RWPE1 (cell line): ENCODE data around the gene PSAP.

ENCODE experiments used
- CTCF ChIA-PET: fragments of 350-600 bp; sonication (Branson Sonifier 250); formaldehyde crosslinking; extraction: SDS; loops from one replicate; lab custom pipeline; 2021; lab: Yijun Ruan, JAX
- POLR2A ChIA-PET: fragments of 400-600 bp; formaldehyde crosslinking; extraction: SDS; loops from one replicate; lab custom pipeline; 2020; ENCODE audit warnings: antibody characterized with exemption; ENCODE audit not compliant: low non-redundant PET; lab: Yijun Ruan, JAX
- DNase-seq: peaks from one replicate; pipeline ENCODE4 v3.0.0; 2012; ENCODE audit warnings: low spot score
- H3K27ac ChIP-seq: fragments of 450-650 bp; 2 replicates; pipeline ENCODE4 v1.5.1; 2017
- CTCF ChIP-seq: fragments of 450-650 bp; conservative IDR thresholded peaks from 2 replicates; pipeline ENCODE4 v1.5.1; 2017; ENCODE audit warnings: low read depth, mild to moderate bottlenecking

The PSAP gene

GRCh38 chr10:71840177-71840957, 10.7 kb downstream of the PSAP start:
- DNase-seq, result peak; percentile 88
- POLR2A ChIA-PET, result interaction anchor here (0.7 kb wide), 1 partner anchor 11 kb away, joined by 3 read pairs; the partner anchor contains the start of gene PSAP
- CTCF ChIA-PET, result interaction anchor here (3.1 kb wide), 1 partner anchor 56 kb away, joined by 20 read pairs; no protein-coding TSS in a partner anchor
- H3K27ac ChIP-seq, result no peak overlapping the region
- no peak for TF ChIP-seq CTCF

GRCh38 chr10:71838264-71839211, 12.5 kb downstream of the PSAP start:
- DNase-seq, result peak; percentile 77
- POLR2A ChIA-PET, result no interaction called here
- H3K27ac ChIP-seq, result peak overlapping the region; percentile 59
- CTCF ChIA-PET, result interaction anchor here (0.7 to 3.1 kb wide), 6 partner anchors 32 to 774 kb away, joined by 3 to 18 read pairs (median 4); no protein-coding TSS in a partner anchor
- no peak for TF ChIP-seq CTCF

- DNase-seq, result no peak
- H3K27ac ChIP-seq, result peak overlapping the region; percentile 59
- TF ChIP-seq CTCF, result no peak
- CTCF ChIA-PET, result interaction anchor here (0.6 to 3.1 kb wide), 7 partner anchors 23 to 135 kb away, joined by 3 to 18 read pairs (median 3); no protein-coding TSS in a partner anchor
- POLR2A ChIA-PET, result no interaction called here
Observed at GRCh38 chr10:71837098-71837827, 13.8 kb downstream of the PSAP start.

GRCh38 chr10:71836596-71836974, 14.5 kb downstream of the PSAP start:
- TF ChIP-seq CTCF, result no peak
- peak overlapping the region; percentile 56 for H3K27ac ChIP-seq
- no peak for DNase-seq
- ChIA-PET POLR2A (no interaction called here), CTCF (interaction anchor here (0.7 to 4.2 kb wide), 4 partner anchors 53 to 63 kb away, joined by 3 to 20 read pairs (median 11); no protein-coding TSS in a partner anchor)

- ChIA-PET CTCF (interaction anchor here (0.7 to 4.2 kb wide), 3 partner anchors 54 to 63 kb away, joined by 3 to 20 read pairs (median 4); no protein-coding TSS in a partner anchor), POLR2A (no interaction called here)
- peak overlapping the region; percentile 56 for H3K27ac ChIP-seq
- no peak for TF ChIP-seq CTCF
- no peak for DNase-seq
Observed at GRCh38 chr10:71835671-71836595, 15.1 kb downstream of the PSAP start.
